PC-3 (cell line): ENCODE results near the gene JAKMIP2. TPM values are rescaled to one million over a fixed set of nuclear protein-coding genes. Genes with fewer than 3 reads are reported as not detected.

Experiments
- ATAC-seq: fragments of 200-7000 bp; cut with Tn5 transposase; 2 replicates; pipeline ENCODE4 v1.9.1; 2020; ENCODE audit warnings: mild to moderate bottlenecking, moderate library complexity
- BruUV-seq: library from RNA; stranded (reverse); fragments of 400-500 nt; replicated peaks from 2 replicates; lab custom pipeline; 2021; lab: Mats Ljungman, UMichigan
- CTCF ChIA-PET: fragments of 300-600 bp; sonication (Branson Sonifier 250); formaldehyde crosslinking; loops from one replicate; lab custom pipeline; 2022; ENCODE audit warnings: antibody characterized with exemption; lab: Charles Lee
- POLR2A ChIA-PET: fragments of 300-600 bp; sonication (Branson Sonifier 250); formaldehyde crosslinking; loops from one replicate; lab custom pipeline; 2022; ENCODE audit warnings: antibody characterized with exemption; ENCODE audit not compliant: unreplicated experiment; lab: Charles Lee
- DNase-seq: peaks from one replicate; pipeline ENCODE4 v3.0.0-alpha.2; 2015
- H2AFZ ChIP-seq: fragments of 300-600 bp; sonication (generic); 2 replicates; pipeline ENCODE4 v1.6.0; 2016; ENCODE audit warnings: antibody characterized with exemption, low read length
- H3F3A ChIP-seq: fragments of 300-600 bp; sonication (generic); one replicate; pipeline ENCODE4 v1.6.0; 2017; ENCODE audit warnings: antibody characterized with exemption, low read length, control low read depth, mild to moderate bottlenecking; ENCODE audit not compliant: unreplicated experiment
- H3K27ac ChIP-seq: fragments of 300-600 bp; sonication (generic); 2 replicates; pipeline ENCODE4 v1.5.1; 2016; ENCODE audit warnings: mild to moderate bottlenecking, low read length
- H3K27me3 ChIP-seq: fragments of 300-600 bp; sonication (generic); 2 replicates; pipeline ENCODE4 v1.6.1; 2016; ENCODE audit warnings: low read length, mixed read lengths
- H3K36me3 ChIP-seq: fragments of 300-600 bp; sonication (generic); 2 replicates; pipeline ENCODE4 v1.6.1; 2016; ENCODE audit warnings: low read depth, mixed run types, low read length, mixed read lengths
- H3K4me1 ChIP-seq: fragments of 300-600 bp; sonication (generic); 2 replicates; pipeline ENCODE4 v1.5.1; 2016; ENCODE audit warnings: low read length; ENCODE audit not compliant: insufficient read depth
- H3K4me2 ChIP-seq: fragments of 300-600 bp; sonication (generic); 2 replicates; pipeline ENCODE4 v1.6.0; 2016; ENCODE audit warnings: low read length
- H3K4me3 ChIP-seq: fragments of 300-600 bp; sonication (generic); 2 replicates; pipeline ENCODE4 v1.5.1; 2016; ENCODE audit warnings: mild to moderate bottlenecking, low read length, mixed read lengths
- H3K79me2 ChIP-seq: fragments of 300-600 bp; sonication (generic); 2 replicates; pipeline ENCODE4 v1.6.1; 2017; ENCODE audit warnings: low read length, mixed read lengths
- H3K9ac ChIP-seq: fragments of 300-600 bp; sonication (generic); 2 replicates; pipeline ENCODE4 v1.6.0; 2016; ENCODE audit warnings: mild to moderate bottlenecking, low read length
- H3K9me2 ChIP-seq: fragments of 300-600 bp; sonication (generic); replicated peaks from 2 replicates; pipeline ENCODE4 v1.6.1; 2016; ENCODE audit warnings: mixed run types, low read length, mixed read lengths
- H3K9me3 ChIP-seq: fragments of 300-600 bp; sonication (generic); 2 replicates; pipeline ENCODE4 v1.6.1; 2016; ENCODE audit warnings: low read length, mixed read lengths
- H4K20me1 ChIP-seq: fragments of 300-600 bp; sonication (generic); 2 replicates; pipeline ENCODE4 v1.6.1; 2016; ENCODE audit warnings: low read length, mixed read lengths
- CTCF ChIP-seq: fragments of 300-600 bp; sonication (generic); conservative IDR thresholded peaks from 2 replicates; pipeline ENCODE4 v1.5.1; 2017; ENCODE audit warnings: antibody characterized with exemption, low read depth, mild to moderate bottlenecking, low read length
- EZH2 ChIP-seq: fragments of 300-600 bp; sonication (generic); IDR thresholded peaks from one replicate; pipeline ENCODE4 v1.6.1; 2017; ENCODE audit warnings: antibody characterized with exemption, mild to moderate bottlenecking, low read length; ENCODE audit not compliant: unreplicated experiment
- EZH2phosphoT487 ChIP-seq: fragments of 300-600 bp; sonication (generic); IDR thresholded peaks from 2 replicates; pipeline ENCODE4 v1.6.1; 2018; ENCODE audit warnings: mild to moderate bottlenecking, antibody characterized with exemption, low read length, borderline replicate concordance
- intact Hi-C: fragments of 100-400 bp; cut with micrococcal nuclease; formaldehyde crosslinking; loops from 2 replicates; pipeline ENCODE4 v1.9.0; 2023
- total RNA-seq: library from RNA; depleted of rRNA; stranded (reverse); fragments of >200 nt; gene quantifications from 2 replicates; pipeline ENCODE4 v1.2.3, GENCODE V29; 2014

The JAKMIP2 gene
- total RNA-seq, 1 experiment from 2014 or later = 0.15 TPM

- H3K9me2 ChIP-seq = no peaks in the 10 kb centered on the region
- H3K79me2 ChIP-seq = no peaks in the 10 kb centered on the region
- H3K4me1 ChIP-seq = no peaks in the 10 kb centered on the region
- intact Hi-C loops = loop anchor here (1.0 kb wide), 2 partner anchors 47 to 147 kb away; no protein-coding TSS in a partner anchor
- no TSS peak for BruUV-seq
- no peak overlapping the region for H2AFZ ChIP-seq
- no peak overlapping the region for H3K27ac ChIP-seq
- peaks cover 15% of the 10 kb centered on the region for H3K27me3 ChIP-seq
- H3K4me2 ChIP-seq = no peak overlapping the region
- H3F3A ChIP-seq = no peaks in the 10 kb centered on the region
- TF ChIP-seq CTCF (peak; percentile 44; the same call in 1 of the 2 replicates), EZH2phosphoT487 (no peak), EZH2 (no peak)
- H3K4me3 ChIP-seq = no peak overlapping the region
- CTCF ChIA-PET = interaction anchor here (1.5 kb wide), 1 partner anchor 147 kb away, joined by 5 read pairs; no protein-coding TSS in a partner anchor
- no peaks in the 10 kb centered on the region for H3K36me3 ChIP-seq
- H4K20me1 ChIP-seq = no peaks in the 10 kb centered on the region
- H3K9me3 ChIP-seq = no peaks in the 10 kb centered on the region
- peak; percentile 81 for ATAC-seq
- DNase-seq = peak; percentile 48
- POLR2A ChIA-PET = no interaction called here
- no peak overlapping the region for H3K9ac ChIP-seq
Observed at GRCh38 chr5:147675168-147675567, 107.4 kb downstream of the JAKMIP2 start.

- BruUV-seq = no TSS peak
- H3K79me2 ChIP-seq = no peaks in the 10 kb centered on the region
- intact Hi-C loops = no loop called here
- TF ChIP-seq EZH2phosphoT487 = no peak
- no peak for TF ChIP-seq CTCF
- TF ChIP-seq EZH2 = no peak
- no peak overlapping the region for H3K4me2 ChIP-seq
- no peaks in the 10 kb centered on the region for H3F3A ChIP-seq
- H3K9me3 ChIP-seq = no peaks in the 10 kb centered on the region
- POLR2A ChIA-PET = no interaction called here
- H3K4me3 ChIP-seq = no peak overlapping the region
- no peaks in the 10 kb centered on the region for H3K4me1 ChIP-seq
- DNase-seq (no peak), ATAC-seq (no peak)
- no peak overlapping the region for H2AFZ ChIP-seq
- CTCF ChIA-PET = interaction anchor here (1.5 kb wide), 1 partner anchor 148 kb away, joined by 5 read pairs; no protein-coding TSS in a partner anchor
- H3K9me2 ChIP-seq = no peaks in the 10 kb centered on the region
- H3K27ac ChIP-seq = no peak overlapping the region
- no peak overlapping the region for H3K9ac ChIP-seq
- no peaks in the 10 kb centered on the region for H3K36me3 ChIP-seq
- H4K20me1 ChIP-seq = no peaks in the 10 kb centered on the region
- peaks cover 15% of the 10 kb centered on the region for H3K27me3 ChIP-seq
Observed at GRCh38 chr5:147674411-147674810, 108.1 kb downstream of the JAKMIP2 start.

- CTCF ChIA-PET = interaction anchor here (1.5 kb wide), 1 partner anchor 149 kb away, joined by 5 read pairs; no protein-coding TSS in a partner anchor
- Histone ChIP-seq H3K4me3 (no peak overlapping the region), H3K9me3 (no peaks in the 10 kb centered on the region), H3K4me1 (no peaks in the 10 kb centered on the region), H3K9me2 (no peaks in the 10 kb centered on the region), H3F3A (no peaks in the 10 kb centered on the region), H3K27me3 (peaks cover 15% of the 10 kb centered on the region), H2AFZ (no peak overlapping the region), H3K36me3 (no peaks in the 10 kb centered on the region), H3K4me2 (no peak overlapping the region), H3K9ac (no peak overlapping the region), H3K79me2 (no peaks in the 10 kb centered on the region), H4K20me1 (no peaks in the 10 kb centered on the region), H3K27ac (no peak overlapping the region)
- BruUV-seq = no TSS peak
- DNase-seq (no peak), ATAC-seq (no peak)
- intact Hi-C loops = no loop called here
- no peak for TF ChIP-seq EZH2phosphoT487
- TF ChIP-seq EZH2 = no peak
- no peak for TF ChIP-seq CTCF
- POLR2A ChIA-PET = no interaction called here
Observed at GRCh38 chr5:147673791-147674190, 108.7 kb downstream of the JAKMIP2 start.
